ENCODE data around the gene CPNE6. TPM values are rescaled to one million over a fixed set of nuclear protein-coding genes. Genes with fewer than 3 reads are reported as not detected.

CPNE6 gene
- total and polyA plus RNA-seq, 2 of the 8 experiments (the other 6 are each of a cell fraction or from before 2014, with no cell fraction given), result 0.05 TPM; not detected in 1

- Histone ChIP-seq H2BK5ac (ENCODE audit: low read depth, low read length) (no peak overlapping the region), H3K79me2 (ENCODE audit: control insufficient read depth in 1 of 2, insufficient read depth in 2 of 2, low read length in 2 of 2) (peaks cover 0 to 11% of the 10 kb centered on the region in 2 experiments; a peak in 1 of 4 replicates), H2BK12ac (ENCODE audit: low read depth, low read length) (no peak overlapping the region), H2BK120ac (replicated peaks; ENCODE audit: low read depth, low read length) (no peak overlapping the region), H3K23me2 (ENCODE audit: low read depth, low read length) (peaks cover under 1% of the 10 kb centered on the region; the same call in 1 of the 2 replicates), H2BK15ac (ENCODE audit: low read length) (no peak overlapping the region), H2AK5ac (ENCODE audit: low read depth, low read length) (no peak overlapping the region), H3K56ac (replicated peaks; ENCODE audit: insufficient read length, low read depth, low read length) (no peak overlapping the region), H3K4me2 (ENCODE audit: insufficient read depth in 1 of 2, low read depth in 2 of 2, low read length in 2 of 2) (no peak overlapping the region), H3K4me1 (replicated peaks in 1 of 4; ENCODE audit: control insufficient read depth in 3 of 4, insufficient read depth in 4 of 4, low read length in 3 of 4) (peaks cover 0 to 4% (median 4%) of the 10 kb centered on the region in 4 experiments; a peak in 6 of 7 replicates), H3K9me3 (ENCODE audit: insufficient read depth in 2 of 2, low read depth in 1 of 2, low read length in 1 of 2) (peaks cover 7% of the 10 kb centered on the region in 2 experiments; a peak in 3 of 4 replicates), H3K4ac (replicated peaks; ENCODE audit: insufficient read length, low read depth, low read length) (no peak overlapping the region), H4K91ac (replicated peaks; ENCODE audit: insufficient read length, low read length) (no peak overlapping the region), H4K8ac (ENCODE audit: extremely low read depth, insufficient read depth, low read length) (no peak overlapping the region; the same call in 1 of the 2 replicates), H2AFZ (ENCODE audit: low read length) (no peak overlapping the region), H3K4me3 (ENCODE audit: extremely low read depth in 1 of 4, insufficient read depth in 2 of 4, low read depth in 3 of 4, low read length in 4 of 4) (no peak overlapping the region), H3K36me3 (ENCODE audit: control insufficient read depth in 2 of 4, insufficient read depth in 4 of 4, low read length in 3 of 4) (peaks cover 9 to 76% (median 47%) of the 10 kb centered on the region in 4 experiments; a peak in 7 of 8 replicates), H3K9ac (replicated peaks in 1 of 4; ENCODE audit: extremely low read depth in 1 of 4, low read depth in 3 of 4, low read length in 3 of 4) (no peak overlapping the region), H2BK20ac (ENCODE audit: low read length) (no peak overlapping the region), H3K27ac (ENCODE audit: low read depth, low read length) (no peak overlapping the region), H3K18ac (ENCODE audit: extremely low read depth, low read length) (no peak overlapping the region), H3K14ac (ENCODE audit: insufficient read length) (no peak overlapping the region), H3K23ac (ENCODE audit: insufficient read length) (no peak overlapping the region), H4K5ac (ENCODE audit: insufficient read length, low read depth, low read length) (no peak overlapping the region), H3K79me1 (ENCODE audit: low read depth, low read length) (peaks cover 5% of the 10 kb centered on the region), H4K20me1 (replicated peaks in 1 of 2; ENCODE audit: control insufficient read depth in 1 of 2, insufficient read depth in 2 of 2, low read length in 2 of 2) (peaks cover 7 to 11% of the 10 kb centered on the region in 2 experiments), H3K27me3 (replicated peaks in 1 of 4; ENCODE audit: control insufficient read depth in 3 of 4, extremely low read depth in 1 of 4, insufficient read depth in 3 of 4, low read length in 3 of 4) (no peaks in the 10 kb centered on the region)
- FAIRE-seq, result no peak
- WGBS, 2 experiments (ENCODE audit: extremely low coverage in 1 of 2, insufficient coverage in 1 of 2, insufficient read length in 1 of 2, insufficient replicate concordance in 2 of 2, low coverage in 1 of 2, low lambda C conversion rate in 2 of 2, missing lambda C conversion rate in 1 of 2), result 90% methylated on average over 4 of the region's 4 CpGs; no CpG with 5 or more reads in 1 of the 2 experiments
- CTCF ChIA-PET (ENCODE audit: partially characterized antibody), result interaction anchor here (1.2 to 12.8 kb wide), 4 partner anchors 6 to 43 kb away, joined by 4 to 160 read pairs (median 151); partner anchors contain the start of gene PCK2
- DNase-seq (ENCODE audit: low read depth in 1 of 2, low spot score in 2 of 2), result no peak
- POLR2A ChIA-PET (ENCODE audit: partially characterized antibody), result interaction anchor here (0.7 to 23.9 kb wide), 13 partner anchors 7 to 103 kb away, joined by 3 to 626 read pairs (median 8); partner anchors contain the start of genes CPNE6, DCAF11, EMC9 and IRF9
- no peak for TF ChIP-seq RAD21 (IDR thresholded peaks at IDR 0.05 in 1 of 2, conservative IDR thresholded peaks at IDR 0.05 in 1 of 2; ENCODE audit: low read depth in 2 of 2, low read length in 2 of 2)
- no peak for TF ChIP-seq CTBP2 (IDR thresholded peaks at IDR 0.05; ENCODE audit: borderline replicate concordance, insufficient read depth, insufficient read length, low read length)
- no peak for TF ChIP-seq TAF1 (IDR thresholded peaks at IDR 0.05; ENCODE audit: low read depth, low read length)
- TF ChIP-seq NRF1 (IDR thresholded peaks at IDR 0.05; ENCODE audit: low read depth, low read length), result no peak
Measured at GRCh38 chr14:24100197-24100981, 29.0 kb downstream of the CPNE6 start.

Data from H1 (cell line).